ENCODE results near the gene NEAT1.

Gene NEAT1

DNA sequence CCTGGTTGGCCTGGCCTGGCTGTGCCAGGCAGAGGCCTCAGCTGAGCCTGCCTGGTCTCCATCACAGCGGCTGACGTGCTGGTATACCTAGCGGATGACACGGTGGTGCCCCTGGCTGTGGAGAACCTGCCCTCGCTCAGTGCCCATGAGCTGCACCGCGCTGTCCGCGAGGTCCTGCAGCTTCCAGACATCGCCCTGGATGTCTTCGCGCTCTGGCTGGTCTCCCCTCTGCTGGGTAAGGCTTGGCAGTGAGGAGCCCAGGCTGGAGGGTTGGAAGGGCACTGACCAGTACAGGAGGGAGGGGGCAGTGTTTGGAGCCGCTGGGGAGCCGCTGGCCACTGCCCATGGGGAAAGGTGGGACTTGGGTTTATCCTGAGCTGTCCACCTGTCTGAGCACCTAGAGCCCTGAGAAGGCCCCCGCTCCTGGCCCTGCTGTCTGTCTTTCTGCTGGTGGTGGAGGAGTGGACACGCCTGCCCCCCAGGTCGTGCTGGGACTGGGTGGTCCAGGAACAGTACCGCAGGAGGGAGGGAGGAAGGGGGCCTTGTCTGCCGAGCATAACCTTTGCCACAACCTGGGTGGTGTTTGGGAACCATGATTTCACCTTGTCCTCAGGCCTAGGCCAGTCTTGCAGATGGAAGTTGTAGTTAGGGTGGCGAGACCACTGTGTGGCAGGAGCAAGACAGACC, 33.2 kb upstream of the NEAT1 start:
- DNase-seq: no peak

GRCh38 chr11:65390099-65390941, 32.3 kb upstream of the NEAT1 start:
- DNase-seq: peak in 1 of 4 experiments; percentile 36

DNA sequence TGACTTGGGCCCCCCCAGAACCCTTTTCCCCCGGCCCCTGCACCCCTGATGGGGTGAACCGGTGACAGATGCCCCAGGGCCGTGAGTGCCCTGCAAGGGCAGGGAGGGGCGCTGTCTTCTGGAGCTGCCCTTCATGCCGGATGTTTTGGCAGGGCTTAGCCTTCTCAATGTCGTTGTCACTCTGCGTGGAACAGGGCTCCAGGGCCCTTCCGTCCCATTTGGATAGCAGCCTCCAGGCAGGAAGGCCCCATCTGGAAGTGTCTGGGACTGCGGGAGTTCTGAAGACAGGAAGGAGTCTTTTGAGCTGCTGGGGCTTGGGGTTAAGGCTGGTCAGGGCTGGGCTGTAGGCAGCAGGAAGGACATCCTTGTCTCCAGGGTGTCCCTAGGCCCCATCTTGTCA, 31.6 kb upstream of the NEAT1 start:
- no peak for DNase-seq

GRCh38 chr11:65392186-65392829, 30.3 kb upstream of the NEAT1 start:
- DNase-seq: no peak

DNA sequence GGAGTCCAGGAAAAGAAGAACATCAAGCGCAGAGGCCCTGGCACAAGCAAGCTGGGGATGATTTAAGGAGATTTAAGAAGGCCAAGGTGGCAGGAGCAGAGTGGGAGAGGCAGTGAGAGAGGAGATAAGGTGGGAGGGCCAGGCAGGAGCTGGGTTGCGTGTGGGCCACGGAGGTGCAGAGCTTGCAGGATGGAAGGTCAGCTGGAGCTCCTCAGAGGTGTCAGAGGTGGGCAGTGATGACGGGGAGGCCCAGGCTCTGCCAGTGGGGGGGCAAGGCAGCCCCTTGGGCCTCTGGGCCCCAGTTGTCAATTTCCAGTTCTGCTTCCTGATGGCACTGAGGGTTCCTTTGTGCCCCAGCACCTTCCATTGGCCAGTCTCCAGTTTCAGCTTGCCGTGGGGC, 29.7 kb upstream of the NEAT1 start:
- DNase-seq: no peak

GRCh38 chr11:65393513-65394079, 29.0 kb upstream of the NEAT1 start:
- no peak for DNase-seq

DNA sequence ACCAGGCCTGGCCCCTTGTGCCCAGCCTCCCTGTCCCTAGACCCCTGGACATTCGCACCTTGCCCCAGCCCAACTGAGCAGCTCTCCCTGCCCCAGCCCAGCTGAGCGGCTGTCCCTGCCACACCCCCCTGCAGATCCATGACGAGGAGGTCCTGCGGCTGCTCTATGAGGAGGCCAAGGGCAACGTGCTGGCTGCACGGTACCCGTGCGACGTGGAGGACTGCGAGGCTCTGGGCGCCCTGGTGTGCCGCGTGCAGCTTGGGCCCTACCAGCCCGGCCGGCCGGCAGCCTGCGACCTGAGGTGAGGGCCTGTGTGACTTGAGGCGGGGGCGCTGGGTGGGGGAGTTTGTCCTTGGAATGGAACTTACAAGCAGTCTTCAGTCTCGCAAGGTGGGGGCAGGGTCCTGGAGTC, 28.5 kb upstream of the NEAT1 start:
- no peak for DNase-seq

DNA sequence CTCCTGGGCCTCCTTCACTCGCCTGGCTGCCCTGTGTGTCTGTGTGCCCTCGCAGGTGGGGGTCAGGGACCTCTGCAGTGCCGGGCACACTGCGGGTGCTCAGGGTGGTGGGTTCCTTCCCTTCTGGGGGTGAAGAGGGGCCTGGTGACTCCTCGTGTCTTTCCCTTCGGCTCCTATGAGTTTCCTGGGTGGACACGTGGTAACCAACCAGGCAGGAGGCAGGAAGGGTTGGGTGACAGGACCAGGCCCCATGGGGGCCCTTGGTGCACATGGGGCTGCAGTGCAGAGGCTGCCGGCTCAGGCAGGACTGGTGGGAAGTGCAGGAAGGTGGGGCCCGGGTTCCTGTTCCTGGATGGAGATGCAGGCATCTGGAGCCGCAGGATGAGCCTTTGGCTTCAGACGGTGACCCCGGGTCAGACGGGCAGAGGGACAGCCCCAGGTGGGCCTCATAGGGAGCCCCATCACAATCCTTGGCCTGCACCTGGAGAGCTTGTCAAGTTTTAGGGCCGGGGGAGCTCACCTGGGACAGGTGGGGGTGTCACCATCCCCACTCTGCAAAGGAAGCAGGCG, 26.6 kb upstream of the NEAT1 start:
- DNase-seq: no peak

- no peak for DNase-seq
Measured at GRCh38 chr11:65396769-65397745, 25.5 kb upstream of the NEAT1 start.

- no peak for DNase-seq
Measured at GRCh38 chr11:65398362-65398910, 24.2 kb upstream of the NEAT1 start.

- DNase-seq: no peak
Measured at GRCh38 chr11:65399249-65399648, 23.3 kb upstream of the NEAT1 start.

GRCh38 chr11:65399845-65400244, 22.8 kb upstream of the NEAT1 start:
- no peak for DNase-seq

DNA sequence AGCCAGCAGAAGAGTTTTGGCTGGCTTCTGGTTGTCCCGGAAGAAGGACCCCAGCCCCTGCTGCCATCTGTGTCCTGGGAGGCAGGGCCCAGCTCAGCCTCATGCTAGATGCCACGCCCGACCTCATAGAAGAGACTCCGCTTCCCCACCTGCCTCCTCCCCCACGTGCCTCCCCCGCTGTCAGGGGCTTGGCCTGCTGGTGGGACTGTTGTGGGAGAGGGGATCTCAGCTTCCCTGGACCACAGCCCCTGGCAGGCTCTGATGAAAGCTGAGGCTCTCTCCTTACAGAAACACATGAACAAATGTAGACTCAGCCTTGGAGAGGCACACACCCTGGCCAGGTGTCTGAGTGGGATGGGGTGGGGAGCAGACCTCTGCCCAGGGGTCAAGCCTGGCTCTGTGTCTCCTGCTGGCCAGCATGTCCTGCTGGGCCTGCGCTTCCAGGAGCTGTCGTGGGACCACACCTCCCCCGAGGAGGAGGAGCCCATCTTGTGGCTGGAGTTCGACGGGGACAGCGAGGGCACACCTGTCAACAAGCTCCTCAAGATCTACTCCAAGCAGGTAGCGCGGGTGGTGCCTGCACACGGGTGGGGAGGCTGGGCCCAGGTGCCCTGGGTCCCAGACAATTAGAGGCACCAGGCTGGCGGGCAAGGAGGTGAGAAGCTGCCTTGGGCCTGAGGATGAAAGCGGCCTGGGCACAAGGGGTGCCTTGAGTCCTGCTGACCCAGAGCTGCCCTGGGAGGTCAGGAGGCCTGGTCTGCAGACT, 22.1 kb upstream of the NEAT1 start:
- no peak for DNase-seq

- no peak for DNase-seq
Measured at GRCh38 chr11:65401073-65401802, 21.4 kb upstream of the NEAT1 start.

DNA sequence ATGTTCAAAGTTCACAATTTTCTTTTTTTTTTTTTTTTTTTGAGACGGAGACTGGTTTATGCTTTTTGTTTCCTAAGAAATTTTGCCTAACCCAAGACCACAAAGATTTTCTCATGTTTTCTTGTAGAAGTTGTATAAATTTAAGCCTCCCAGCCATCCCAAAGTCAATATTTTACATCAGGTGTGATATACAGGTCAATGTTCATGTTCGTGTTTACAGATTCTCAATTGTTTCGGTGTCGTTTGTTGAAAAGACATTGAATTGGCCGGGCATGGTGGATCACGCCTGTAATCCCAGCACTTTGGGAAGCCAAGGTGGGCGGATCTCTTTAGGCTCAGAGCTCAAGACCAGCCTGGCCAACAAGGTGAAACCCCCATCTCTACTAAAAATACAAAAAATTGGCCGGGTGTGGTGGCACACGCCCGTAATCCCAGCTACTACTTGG, 20.8 kb upstream of the NEAT1 start:
- no peak for DNase-seq

DNA sequence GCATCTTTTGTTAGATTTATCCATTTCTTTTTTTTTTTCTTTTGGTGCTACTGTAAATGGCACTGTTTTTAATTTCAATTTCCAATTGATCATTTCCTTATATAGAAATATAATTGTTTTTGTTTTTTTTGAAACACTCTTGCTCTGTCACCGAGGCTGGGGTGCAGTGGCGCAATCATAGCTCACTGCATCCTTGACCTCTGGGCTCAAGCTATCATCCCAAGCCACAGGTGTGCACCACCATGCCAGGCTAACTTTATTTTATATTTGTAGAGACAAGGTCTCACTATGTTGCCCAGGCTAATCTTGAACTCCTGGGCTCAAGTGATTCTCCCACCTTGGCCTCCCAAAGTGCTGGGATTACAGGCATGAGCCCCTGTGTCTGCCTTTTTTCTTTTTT, 19.8 kb upstream of the NEAT1 start:
- DNase-seq: no peak

DNA sequence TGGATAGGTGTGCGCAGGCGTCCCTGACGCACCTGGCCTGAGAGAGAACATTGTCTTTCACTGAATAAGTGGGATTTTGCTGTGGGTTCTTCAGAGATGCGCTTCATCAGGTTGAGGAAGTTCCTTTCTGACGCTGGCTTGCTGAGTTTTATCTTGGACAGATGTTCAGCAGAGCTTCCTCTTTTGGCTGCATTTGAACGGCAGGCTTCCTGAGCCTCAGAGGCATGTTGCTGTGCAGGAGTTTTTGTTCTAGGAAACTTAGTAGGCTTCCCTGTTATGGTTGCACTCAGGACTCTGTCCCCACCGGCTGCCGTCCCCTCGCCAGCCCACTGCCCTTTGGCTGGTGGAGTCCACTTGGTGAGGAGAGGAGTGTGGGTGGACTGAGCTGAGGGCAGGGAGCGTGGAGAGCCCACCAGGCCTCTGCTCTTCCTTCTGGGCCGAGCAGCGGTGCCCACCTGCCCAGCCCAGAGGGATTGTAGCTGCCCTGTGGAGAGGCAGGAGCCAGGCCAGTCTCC, 18.9 kb upstream of the NEAT1 start:
- DNase-seq: peak; percentile 81 to 91 (median 88)

GRCh38 chr11:65404210-65404609, 18.4 kb upstream of the NEAT1 start:
- no peak for DNase-seq

DNA sequence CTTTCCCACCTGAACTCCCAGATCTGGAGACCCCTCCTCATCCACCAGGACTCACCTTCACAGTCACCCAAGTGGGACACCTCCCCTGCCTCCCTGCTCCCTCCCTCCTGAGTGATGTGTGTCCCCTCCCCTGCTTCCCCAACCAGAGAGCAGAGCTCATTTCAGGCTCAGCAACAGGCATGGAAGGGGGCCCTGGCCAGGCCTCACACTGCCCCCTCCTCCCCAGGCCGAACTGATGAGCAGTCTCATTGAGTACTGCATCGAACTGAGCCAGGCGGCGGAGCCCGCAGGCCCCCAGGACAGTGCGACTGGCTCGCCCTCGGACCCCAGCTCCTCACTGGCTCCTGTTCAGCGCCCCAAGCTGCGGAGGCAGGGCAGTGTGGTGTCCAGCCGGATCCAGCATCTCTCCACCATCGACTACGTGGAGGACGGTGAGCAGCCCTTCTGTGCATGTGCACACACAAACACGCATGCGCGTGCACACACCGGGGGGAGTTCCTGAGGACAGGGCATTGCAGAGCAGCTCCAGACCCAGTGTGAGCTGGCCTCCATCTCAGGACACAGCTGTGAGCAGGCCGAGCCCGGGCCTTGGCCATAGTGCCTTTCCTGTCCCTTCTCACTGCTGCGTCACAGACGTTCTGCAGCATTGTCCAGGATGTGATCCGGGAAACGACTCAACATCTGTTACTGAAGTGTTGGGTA, 17.8 kb upstream of the NEAT1 start:
- no peak for DNase-seq
